Smooth muscle cell (in vitro differentiated cells): ENCODE results near the gene ZBTB45. TPM values are rescaled to one million over a fixed set of nuclear protein-coding genes. Genes with fewer than 3 reads are reported as not detected.

Source experiments
- DNase-seq: peaks from one replicate; lab custom pipeline; 2025; ENCODE audit not compliant: unreplicated experiment; lab: John Stamatoyannopoulos, UW
- H2AFZ ChIP-seq: fragments of 200-600 bp; sonication (generic); 2 replicates; pipeline ENCODE4 v1.6.0; 2016; ENCODE audit warnings: antibody characterized with exemption, low read depth, mild to moderate bottlenecking
- H3F3A ChIP-seq: fragments of 200-600 bp; sonication (generic); 2 replicates; pipeline ENCODE4 v1.6.0; 2017; ENCODE audit warnings: antibody characterized with exemption, low read depth
- H3K27ac ChIP-seq: fragments of 200-600 bp; sonication (generic); 2 replicates; pipeline ENCODE4 v1.5.1; 2016; ENCODE audit warnings: low read depth, mild to moderate bottlenecking
- H3K27me3 ChIP-seq: fragments of 200-600 bp; sonication (generic); 2 replicates; pipeline ENCODE4 v1.6.1; 2016; ENCODE audit warnings: low read depth, mild to moderate bottlenecking
- H3K36me3 ChIP-seq: fragments of 200-600 bp; sonication (generic); 2 replicates; pipeline ENCODE4 v1.5.1; 2016; ENCODE audit warnings: low read depth
- H3K4me1 ChIP-seq: fragments of 200-600 bp; sonication (generic); 2 replicates; pipeline ENCODE4 v1.5.1; 2016; ENCODE audit warnings: low read depth
- H3K4me2 ChIP-seq: fragments of 200-600 bp; sonication (generic); 2 replicates; pipeline ENCODE4 v1.6.0; 2016; ENCODE audit warnings: mild to moderate bottlenecking
- H3K4me3 ChIP-seq: fragments of 200-600 bp; sonication (generic); 2 replicates; pipeline ENCODE4 v1.5.1; 2016; ENCODE audit warnings: mild to moderate bottlenecking
- H3K79me2 ChIP-seq: fragments of 200-600 bp; sonication (generic); 2 replicates; pipeline ENCODE4 v1.6.0; 2016; ENCODE audit warnings: low read depth, mild to moderate bottlenecking
- H3K9ac ChIP-seq: fragments of 200-600 bp; sonication (generic); 2 replicates; pipeline ENCODE4 v1.6.0; 2016; ENCODE audit warnings: low read depth
- H3K9me3 ChIP-seq: fragments of 200-600 bp; sonication (generic); replicated peaks from 2 replicates; pipeline ENCODE4 v1.5.1; 2016; ENCODE audit warnings: low read depth
- H4K20me1 ChIP-seq: fragments of 200-600 bp; sonication (generic); 2 replicates; pipeline ENCODE4 v1.6.0; 2016; ENCODE audit warnings: low read depth
- CTCF ChIP-seq: fragments of 200-600 bp; sonication (generic); IDR thresholded peaks from 2 replicates; pipeline ENCODE4 v1.5.1; 2017; ENCODE audit warnings: borderline replicate concordance, mild to moderate bottlenecking, antibody characterized with exemption; ENCODE audit not compliant: insufficient read depth, poor library complexity, severe bottlenecking
- WGBS: methylation state at CpG from one replicate; pipeline ENCODE4 v1.1.7; 2016; ENCODE audit warnings: low lambda C conversion rate; 5-methylcytosine and 5-hydroxymethylcytosine counted together
- polyA plus RNA-seq: library from polyadenylated mRNA; unstranded; fragments of >200 nt; fragmentation: Nextera tagmentation; extraction: Ambion mirVana; gene quantifications from 2 replicates; pipeline ENCODE4 v1.2.1, GENCODE V29; 2016
- total RNA-seq: library from RNA; depleted of rRNA; stranded (reverse); fragments of >200 nt; gene quantifications from 2 replicates; pipeline ENCODE4 v1.2.3, GENCODE V29; 2014

Gene ZBTB45
- total and polyA plus RNA-seq, 2 experiments from 2014 or later = 8.7 to 23.7 TPM

- H3K4me1 ChIP-seq = peaks cover 5% of the 10 kb centered on the region
- no peaks in the 10 kb centered on the region for H3K36me3 ChIP-seq
- H4K20me1 ChIP-seq = no peaks in the 10 kb centered on the region
- no peaks in the 10 kb centered on the region for H3K79me2 ChIP-seq
- peak overlapping the region; percentile 57 for H3K4me3 ChIP-seq
- WGBS = 4% methylated on average over 43 of the region's 55 CpGs
- DNase-seq = no peak
- H3K9ac ChIP-seq = peak overlapping the region; percentile 48
- peak overlapping the region; percentile 91 for H2AFZ ChIP-seq
- peaks cover 11% of the 10 kb centered on the region for H3K27me3 ChIP-seq
- H3K27ac ChIP-seq = no peak overlapping the region
- peak overlapping the region; percentile 96 for H3K4me2 ChIP-seq
- no peak for TF ChIP-seq CTCF
- no peaks in the 10 kb centered on the region for H3K9me3 ChIP-seq
- H3F3A ChIP-seq = no peaks in the 10 kb centered on the region
Observed at GRCh38 chr19:58538257-58539168, 18.9 kb upstream of the ZBTB45 start.

GRCh38 chr19:58536852-58537798, 17.5 kb upstream of the ZBTB45 start:
- H3K27me3 ChIP-seq = peaks cover 11% of the 10 kb centered on the region
- no peak overlapping the region for H2AFZ ChIP-seq
- H3K79me2 ChIP-seq = no peaks in the 10 kb centered on the region
- DNase-seq = no peak
- H3K4me1 ChIP-seq = peaks cover 5% of the 10 kb centered on the region
- H3K9ac ChIP-seq = no peak overlapping the region
- no peak overlapping the region for H3K4me2 ChIP-seq
- H3K27ac ChIP-seq = no peak overlapping the region
- 95% methylated on average over 8 of the region's 8 CpGs for WGBS
- H3K4me3 ChIP-seq = no peak overlapping the region
- H4K20me1 ChIP-seq = no peaks in the 10 kb centered on the region
- H3K36me3 ChIP-seq = no peaks in the 10 kb centered on the region
- TF ChIP-seq CTCF = no peak
- no peaks in the 10 kb centered on the region for H3F3A ChIP-seq
- H3K9me3 ChIP-seq = no peaks in the 10 kb centered on the region

DNA sequence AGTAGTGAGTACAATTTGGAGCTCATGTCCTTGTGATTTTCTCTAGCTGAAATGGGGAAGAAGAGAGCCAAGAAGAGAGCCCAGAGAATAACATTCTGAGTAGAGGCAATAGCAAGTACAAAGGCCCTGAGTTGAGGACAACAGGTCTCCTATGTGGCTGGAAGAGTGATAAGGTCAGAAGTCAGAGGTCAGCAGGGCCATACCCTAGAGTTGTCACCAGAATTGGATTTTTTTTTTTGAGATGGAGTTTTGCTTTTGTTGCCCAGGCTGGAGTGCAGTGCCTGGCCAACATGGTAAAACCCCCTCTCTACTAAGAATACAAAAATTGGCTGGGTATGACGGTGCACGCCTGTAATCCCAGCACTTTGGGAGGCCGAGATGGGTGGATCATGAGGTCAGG, 16.2 kb upstream of the ZBTB45 start:
- Histone ChIP-seq H3K4me1 (peaks cover 5% of the 10 kb centered on the region), H3K79me2 (no peaks in the 10 kb centered on the region), H3F3A (no peaks in the 10 kb centered on the region), H3K27me3 (peaks cover 9% of the 10 kb centered on the region), H3K9ac (no peak overlapping the region), H3K4me3 (no peak overlapping the region), H4K20me1 (no peaks in the 10 kb centered on the region), H3K36me3 (no peaks in the 10 kb centered on the region), H3K27ac (no peak overlapping the region), H2AFZ (no peak overlapping the region), H3K9me3 (no peaks in the 10 kb centered on the region), H3K4me2 (no peak overlapping the region)
- no peak for TF ChIP-seq CTCF
- 88% methylated on average over 3 of the region's 3 CpGs for WGBS
- no peak for DNase-seq
